ENCODE measurements around the gene ANKRD28. TPM values are rescaled to one million over a fixed set of nuclear protein-coding genes. Genes with fewer than 3 reads are reported as not detected.
A peak's percentile ranks its signal among the peaks of the same experiment; 100 is the strongest.

Gene ANKRD28
- total and polyA plus RNA-seq, 2 experiments from 2014 or later = 15.2 to 61.3 TPM

DNA sequence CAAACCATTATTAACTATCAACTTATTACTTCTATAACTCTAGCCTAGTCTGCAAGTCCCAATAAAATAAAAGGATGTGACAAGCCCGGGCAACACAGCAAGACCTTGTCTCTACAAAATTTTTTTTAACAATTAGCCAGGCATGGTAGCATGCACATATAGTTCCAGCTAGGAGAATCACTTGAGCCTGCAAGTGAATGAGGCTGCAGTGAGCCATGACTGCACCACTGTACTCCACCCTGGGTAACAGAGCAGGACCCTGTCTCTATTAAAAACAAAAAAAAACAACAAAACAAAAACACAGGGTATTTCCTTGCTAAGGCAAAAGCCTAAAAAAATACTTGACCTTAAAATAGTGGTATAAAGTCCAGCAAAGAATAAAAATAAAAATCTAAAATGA is 31.4 kb downstream of the ANKRD28 start (continued):
- TF ChIP-seq, protein P1, sequence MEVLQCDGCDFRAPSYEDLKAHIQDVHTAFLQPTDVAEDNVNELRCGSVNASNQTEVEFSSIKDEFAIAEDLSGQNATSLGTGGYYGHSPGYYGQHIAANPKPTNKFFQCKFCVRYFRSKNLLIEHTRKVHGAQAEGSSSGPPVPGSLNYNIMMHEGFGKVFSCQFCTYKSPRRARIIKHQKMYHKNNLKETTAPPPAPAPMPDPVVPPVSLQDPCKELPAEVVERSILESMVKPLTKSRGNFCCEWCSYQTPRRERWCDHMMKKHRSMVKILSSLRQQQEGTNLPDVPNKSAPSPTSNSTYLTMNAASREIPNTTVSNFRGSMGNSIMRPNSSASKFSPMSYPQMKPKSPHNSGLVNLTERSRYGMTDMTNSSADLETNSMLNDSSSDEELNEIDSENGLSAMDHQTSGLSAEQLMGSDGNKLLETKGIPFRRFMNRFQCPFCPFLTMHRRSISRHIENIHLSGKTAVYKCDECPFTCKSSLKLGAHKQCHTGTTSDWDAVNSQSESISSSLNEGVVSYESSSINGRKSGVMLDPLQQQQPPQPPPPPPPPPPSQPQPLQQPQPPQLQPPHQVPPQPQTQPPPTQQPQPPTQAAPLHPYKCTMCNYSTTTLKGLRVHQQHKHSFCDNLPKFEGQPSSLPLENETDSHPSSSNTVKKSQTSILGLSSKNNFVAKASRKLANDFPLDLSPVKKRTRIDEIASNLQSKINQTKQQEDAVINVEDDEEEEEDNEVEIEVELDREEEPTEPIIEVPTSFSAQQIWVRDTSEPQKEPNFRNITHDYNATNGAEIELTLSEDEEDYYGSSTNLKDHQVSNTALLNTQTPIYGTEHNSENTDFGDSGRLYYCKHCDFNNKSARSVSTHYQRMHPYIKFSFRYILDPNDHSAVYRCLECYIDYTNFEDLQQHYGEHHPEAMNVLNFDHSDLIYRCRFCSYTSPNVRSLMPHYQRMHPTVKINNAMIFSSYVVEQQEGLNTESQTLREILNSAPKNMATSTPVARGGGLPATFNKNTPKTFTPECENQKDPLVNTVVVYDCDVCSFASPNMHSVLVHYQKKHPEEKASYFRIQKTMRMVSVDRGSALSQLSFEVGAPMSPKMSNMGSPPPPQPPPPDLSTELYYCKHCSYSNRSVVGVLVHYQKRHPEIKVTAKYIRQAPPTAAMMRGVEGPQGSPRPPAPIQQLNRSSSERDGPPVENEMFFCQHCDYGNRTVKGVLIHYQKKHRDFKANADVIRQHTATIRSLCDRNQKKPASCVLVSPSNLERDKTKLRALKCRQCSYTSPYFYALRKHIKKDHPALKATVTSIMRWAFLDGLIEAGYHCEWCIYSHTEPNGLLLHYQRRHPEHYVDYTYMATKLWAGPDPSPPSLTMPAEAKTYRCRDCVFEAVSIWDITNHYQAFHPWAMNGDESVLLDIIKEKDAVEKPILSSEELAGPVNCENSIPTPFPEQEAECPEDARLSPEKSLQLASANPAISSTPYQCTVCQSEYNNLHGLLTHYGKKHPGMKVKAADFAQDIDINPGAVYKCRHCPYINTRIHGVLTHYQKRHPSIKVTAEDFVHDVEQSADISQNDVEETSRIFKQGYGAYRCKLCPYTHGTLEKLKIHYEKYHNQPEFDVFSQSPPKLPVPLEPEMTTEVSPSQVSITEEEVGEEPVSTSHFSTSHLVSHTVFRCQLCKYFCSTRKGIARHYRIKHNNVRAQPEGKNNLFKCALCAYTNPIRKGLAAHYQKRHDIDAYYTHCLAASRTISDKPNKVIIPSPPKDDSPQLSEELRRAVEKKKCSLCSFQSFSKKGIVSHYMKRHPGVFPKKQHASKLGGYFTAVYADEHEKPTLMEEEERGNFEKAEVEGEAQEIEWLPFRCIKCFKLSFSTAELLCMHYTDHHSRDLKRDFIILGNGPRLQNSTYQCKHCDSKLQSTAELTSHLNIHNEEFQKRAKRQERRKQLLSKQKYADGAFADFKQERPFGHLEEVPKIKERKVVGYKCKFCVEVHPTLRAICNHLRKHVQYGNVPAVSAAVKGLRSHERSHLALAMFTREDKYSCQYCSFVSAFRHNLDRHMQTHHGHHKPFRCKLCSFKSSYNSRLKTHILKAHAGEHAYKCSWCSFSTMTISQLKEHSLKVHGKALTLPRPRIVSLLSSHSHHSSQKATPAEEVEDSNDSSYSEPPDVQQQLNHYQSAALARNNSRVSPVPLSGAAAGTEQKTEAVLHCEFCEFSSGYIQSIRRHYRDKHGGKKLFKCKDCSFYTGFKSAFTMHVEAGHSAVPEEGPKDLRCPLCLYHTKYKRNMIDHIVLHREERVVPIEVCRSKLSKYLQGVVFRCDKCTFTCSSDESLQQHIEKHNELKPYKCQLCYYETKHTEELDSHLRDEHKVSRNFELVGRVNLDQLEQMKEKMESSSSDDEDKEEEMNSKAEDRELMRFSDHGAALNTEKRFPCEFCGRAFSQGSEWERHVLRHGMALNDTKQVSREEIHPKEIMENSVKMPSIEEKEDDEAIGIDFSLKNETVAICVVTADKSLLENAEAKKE (CRISPR knock-in tag; IDR thresholded peaks at IDR 0.05) = no peak
- TF ChIP-seq STAT1 (IDR thresholded peaks at IDR 0.05; ENCODE audit: unreplicated experiment) (no peak), EZH2phosphoT487 (IDR thresholded peaks at IDR 0.05; ENCODE audit: unreplicated experiment) (no peak), NANOG (IDR thresholded peaks at IDR 0.05; ENCODE audit: borderline replicate concordance) (no peak), JUNB (IDR thresholded peaks at IDR 0.05; ENCODE audit: unreplicated experiment) (no peak), POLR2AphosphoS5 (IDR thresholded peaks at IDR 0.05; ENCODE audit: low read depth) (no peak), EZH2 (IDR thresholded peaks at IDR 0.05; ENCODE audit: low read depth, unreplicated experiment) (no peak)

DNA sequence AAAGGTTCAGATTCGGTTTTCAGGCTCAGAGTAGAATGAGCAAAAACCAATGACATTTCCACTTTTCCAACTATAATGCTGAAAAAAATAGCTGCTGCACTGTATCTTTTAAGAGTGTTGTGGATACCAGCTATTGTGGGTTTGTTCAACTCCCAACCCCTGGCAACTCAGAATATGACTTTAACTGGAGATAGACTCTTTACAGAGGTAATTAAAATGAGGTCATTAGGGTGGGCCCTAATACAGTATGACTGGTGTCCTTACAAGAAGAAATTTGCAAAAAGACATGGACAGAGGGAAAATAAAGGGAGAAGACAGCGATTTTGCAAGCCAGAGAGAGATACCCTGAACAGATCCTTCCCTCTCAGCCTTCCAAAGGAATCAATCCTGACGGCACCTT is 39.5 kb downstream of the ANKRD28 start:
- H3K27me3 Mint-ChIP-seq (ENCODE audit: insufficient read depth, low read depth, poor library complexity) = peaks cover 2% of the 10 kb centered on the region
- TF ChIP-seq, protein P2, sequence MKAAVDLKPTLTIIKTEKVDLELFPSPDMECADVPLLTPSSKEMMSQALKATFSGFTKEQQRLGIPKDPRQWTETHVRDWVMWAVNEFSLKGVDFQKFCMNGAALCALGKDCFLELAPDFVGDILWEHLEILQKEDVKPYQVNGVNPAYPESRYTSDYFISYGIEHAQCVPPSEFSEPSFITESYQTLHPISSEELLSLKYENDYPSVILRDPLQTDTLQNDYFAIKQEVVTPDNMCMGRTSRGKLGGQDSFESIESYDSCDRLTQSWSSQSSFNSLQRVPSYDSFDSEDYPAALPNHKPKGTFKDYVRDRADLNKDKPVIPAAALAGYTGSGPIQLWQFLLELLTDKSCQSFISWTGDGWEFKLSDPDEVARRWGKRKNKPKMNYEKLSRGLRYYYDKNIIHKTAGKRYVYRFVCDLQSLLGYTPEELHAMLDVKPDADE (IDR thresholded peaks at IDR 0.05) = no peak
- TF ChIP-seq EZH2phosphoT487 (IDR thresholded peaks at IDR 0.05; ENCODE audit: unreplicated experiment) = no peak
- TF ChIP-seq, protein P1 (CRISPR knock-in tag; IDR thresholded peaks at IDR 0.05) = no peak
- TF ChIP-seq NANOG (IDR thresholded peaks at IDR 0.05; ENCODE audit: borderline replicate concordance) = no peak
- no peak for TF ChIP-seq POLR2AphosphoS5 (IDR thresholded peaks at IDR 0.05; ENCODE audit: low read depth)
- TF ChIP-seq CREB1 (CRISPR knock-in tag; IDR thresholded peaks at IDR 0.05; ENCODE audit: low read depth) = no peak

More for the DNA sequence above, 39.5 kb downstream of the ANKRD28 start:
- Mint-ChIP-seq H3K36me3 (ENCODE audit: low read depth) (peaks cover 3% of the 10 kb centered on the region; the same call in 1 of the 3 replicates), H3K9me3 (no peaks in the 10 kb centered on the region), H3K4me1 (peaks cover 58% of the 10 kb centered on the region), H3K27ac (peak overlapping the region; percentile 84), H3K4me3 (no peak overlapping the region; the same call in 2 of the 3 replicates)
- Histone ChIP-seq H2AFZ (no peak overlapping the region), H3K27me3 (ENCODE audit: insufficient read depth) (no peaks in the 10 kb centered on the region), H3K9me2 (ENCODE audit: insufficient read depth) (no peaks in the 10 kb centered on the region), H4K20me1 (replicated peaks; ENCODE audit: insufficient read depth) (no peaks in the 10 kb centered on the region), H3K79me2 (replicated peaks; ENCODE audit: insufficient read depth) (peaks cover 27% of the 10 kb centered on the region), H3F3A (replicated peaks; ENCODE audit: low read depth) (no peaks in the 10 kb centered on the region), H3K4me1 (ENCODE audit: insufficient read depth) (peaks cover 53% of the 10 kb centered on the region), H3K27ac (ENCODE audit: low read depth) (peak overlapping the region; percentile 51; the same call in 1 of the 2 replicates), H3K4me2 (peak overlapping the region; percentile 16; the same call in 1 of the 2 replicates), H3K4me3 (no peak overlapping the region), H3K36me3 (ENCODE audit: insufficient read depth) (no peaks in the 10 kb centered on the region)
- no peak for ATAC-seq
- DNase-seq (ENCODE audit: low spot score) = no peak
